ENCODE results near the gene FHIT. TPM values are rescaled to one million over a fixed set of nuclear protein-coding genes. Genes with fewer than 3 reads are reported as not detected.

Gene FHIT
- total RNA-seq, 1 experiment from 2014 or later: 20.1 TPM

DNA sequence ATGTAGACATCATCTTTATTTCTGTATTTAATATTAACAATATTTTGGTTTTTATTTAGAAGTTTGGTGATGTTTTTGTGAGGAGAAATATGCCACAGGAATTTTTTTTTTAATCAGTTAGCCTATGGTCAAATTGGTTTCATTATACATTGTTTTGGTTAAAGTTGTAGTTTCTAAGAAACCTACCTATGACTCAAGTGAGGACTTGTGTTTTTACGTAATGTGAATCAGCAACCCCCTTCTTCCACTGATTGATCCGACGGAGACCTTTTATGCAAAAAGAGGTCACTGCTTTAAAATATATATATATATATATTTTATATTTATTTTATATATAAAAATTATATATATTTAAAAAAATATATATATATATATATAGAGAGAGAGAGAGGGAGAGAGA lies 698.1 kb downstream of the FHIT start:
- H3K4me1 Mint-ChIP-seq (ENCODE audit: insufficient read depth, unreplicated experiment): peaks cover 10% of the 10 kb centered on the region
- intact Hi-C loops (cut with micrococcal nuclease): no loop called here
- no peaks in the 10 kb centered on the region for H3K27me3 Mint-ChIP-seq (ENCODE audit: insufficient read depth, unreplicated experiment)
- H3K36me3 Mint-ChIP-seq (ENCODE audit: insufficient read depth, unreplicated experiment): no peaks in the 10 kb centered on the region
- TF ChIP-seq, protein P1, sequence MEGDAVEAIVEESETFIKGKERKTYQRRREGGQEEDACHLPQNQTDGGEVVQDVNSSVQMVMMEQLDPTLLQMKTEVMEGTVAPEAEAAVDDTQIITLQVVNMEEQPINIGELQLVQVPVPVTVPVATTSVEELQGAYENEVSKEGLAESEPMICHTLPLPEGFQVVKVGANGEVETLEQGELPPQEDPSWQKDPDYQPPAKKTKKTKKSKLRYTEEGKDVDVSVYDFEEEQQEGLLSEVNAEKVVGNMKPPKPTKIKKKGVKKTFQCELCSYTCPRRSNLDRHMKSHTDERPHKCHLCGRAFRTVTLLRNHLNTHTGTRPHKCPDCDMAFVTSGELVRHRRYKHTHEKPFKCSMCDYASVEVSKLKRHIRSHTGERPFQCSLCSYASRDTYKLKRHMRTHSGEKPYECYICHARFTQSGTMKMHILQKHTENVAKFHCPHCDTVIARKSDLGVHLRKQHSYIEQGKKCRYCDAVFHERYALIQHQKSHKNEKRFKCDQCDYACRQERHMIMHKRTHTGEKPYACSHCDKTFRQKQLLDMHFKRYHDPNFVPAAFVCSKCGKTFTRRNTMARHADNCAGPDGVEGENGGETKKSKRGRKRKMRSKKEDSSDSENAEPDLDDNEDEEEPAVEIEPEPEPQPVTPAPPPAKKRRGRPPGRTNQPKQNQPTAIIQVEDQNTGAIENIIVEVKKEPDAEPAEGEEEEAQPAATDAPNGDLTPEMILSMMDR (IDR thresholded peaks at IDR 0.05; ENCODE audit: unreplicated experiment): no peak
- CTCF ChIA-PET: interaction anchor here (0.6 kb wide), 1 partner anchor 359 kb away, joined by 3 read pairs; no protein-coding TSS in a partner anchor
- BruUV-seq (replicated peaks): no TSS peak
- no peak overlapping the region for H3K4me3 Mint-ChIP-seq (ENCODE audit: unreplicated experiment)
- no peaks in the 10 kb centered on the region for H3K9me3 Mint-ChIP-seq (ENCODE audit: unreplicated experiment)
- no peak for DNase-seq (ENCODE audit: unreplicated experiment)
- POLR2A ChIA-PET: no interaction called here
- H3K27ac Mint-ChIP-seq (ENCODE audit: low read depth, unreplicated experiment): no peak overlapping the region

DNA sequence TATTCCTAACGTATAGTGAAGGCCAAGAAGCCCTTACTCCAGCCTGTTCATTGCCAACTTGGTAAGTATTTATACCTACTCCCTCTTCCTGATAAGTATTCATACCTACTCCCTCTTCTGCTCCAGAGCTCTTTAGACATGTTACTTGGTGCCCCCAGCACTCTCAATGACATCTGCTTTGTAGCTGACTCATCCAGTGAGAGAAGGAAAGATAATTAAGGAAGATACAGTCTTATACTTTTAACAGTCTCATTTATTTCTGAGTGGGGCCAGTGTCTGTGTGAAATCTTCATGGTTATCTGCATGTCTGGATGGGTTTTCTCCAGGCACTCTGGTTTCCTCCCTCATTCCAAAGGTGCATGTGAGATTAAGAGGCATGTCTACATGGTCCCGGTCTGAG lies 698.7 kb downstream of the FHIT start:
- DNase-seq (ENCODE audit: unreplicated experiment): no peak
- TF ChIP-seq, protein P1 (IDR thresholded peaks at IDR 0.05; ENCODE audit: unreplicated experiment): no peak
- intact Hi-C loops (cut with micrococcal nuclease): no loop called here
- Mint-ChIP-seq H3K36me3 (ENCODE audit: insufficient read depth, unreplicated experiment) (no peaks in the 10 kb centered on the region), H3K4me1 (ENCODE audit: insufficient read depth, unreplicated experiment) (peaks cover 10% of the 10 kb centered on the region), H3K9me3 (ENCODE audit: unreplicated experiment) (no peaks in the 10 kb centered on the region), H3K4me3 (ENCODE audit: unreplicated experiment) (no peak overlapping the region), H3K27ac (ENCODE audit: low read depth, unreplicated experiment) (no peak overlapping the region), H3K27me3 (ENCODE audit: insufficient read depth, unreplicated experiment) (no peaks in the 10 kb centered on the region)
- ChIA-PET CTCF (no interaction called here), POLR2A (no interaction called here)
- BruUV-seq (replicated peaks): no TSS peak

DNA sequence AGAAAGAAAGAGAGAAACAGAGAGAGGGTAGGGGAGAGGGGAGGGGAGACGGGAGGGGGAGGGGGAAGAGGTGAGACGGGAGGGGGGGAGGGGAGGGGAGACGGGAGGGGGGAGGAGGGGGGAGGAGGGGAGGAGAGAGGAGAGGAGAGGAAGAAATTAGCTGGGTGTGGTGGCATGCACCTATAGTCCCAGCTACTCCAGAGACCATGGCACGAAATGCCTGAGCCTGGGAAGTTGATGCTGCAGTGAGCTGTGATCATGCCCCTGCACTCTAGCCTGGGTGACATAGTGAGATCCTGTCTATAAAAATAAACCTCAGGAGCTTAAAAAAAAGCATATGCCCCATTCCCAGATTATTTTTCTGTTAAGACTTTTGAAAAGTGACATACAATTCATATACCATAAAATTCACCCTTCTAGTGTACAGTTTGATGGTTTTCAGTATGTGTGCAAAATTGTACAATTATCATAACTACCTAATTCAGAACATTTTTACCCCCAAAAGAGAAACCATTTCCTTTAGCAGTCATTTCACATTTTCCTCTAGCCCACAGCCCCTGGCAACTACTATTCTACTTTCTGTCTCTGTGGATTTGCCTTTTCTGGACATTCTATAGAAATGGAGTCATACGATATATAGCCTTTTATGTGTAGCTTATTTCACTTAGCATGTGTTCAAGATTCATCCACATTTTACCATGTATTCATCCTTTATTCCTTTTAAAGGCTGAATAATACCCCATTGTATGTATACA lies 699.6 kb downstream of the FHIT start:
- no TSS peak for BruUV-seq (replicated peaks)
- Mint-ChIP-seq H3K4me1 (ENCODE audit: insufficient read depth, unreplicated experiment) (peaks cover 10% of the 10 kb centered on the region), H3K27me3 (ENCODE audit: insufficient read depth, unreplicated experiment) (no peaks in the 10 kb centered on the region), H3K27ac (ENCODE audit: low read depth, unreplicated experiment) (no peak overlapping the region), H3K4me3 (ENCODE audit: unreplicated experiment) (no peak overlapping the region), H3K36me3 (ENCODE audit: insufficient read depth, unreplicated experiment) (no peaks in the 10 kb centered on the region), H3K9me3 (ENCODE audit: unreplicated experiment) (no peaks in the 10 kb centered on the region)
- ChIA-PET CTCF (interaction anchor here (0.6 kb wide), 1 partner anchor 49 kb away, joined by 3 read pairs; no protein-coding TSS in a partner anchor), POLR2A (no interaction called here)
- TF ChIP-seq, protein P1 (IDR thresholded peaks at IDR 0.05; ENCODE audit: unreplicated experiment): no peak
- intact Hi-C loops (cut with micrococcal nuclease): no loop called here
- no peak for DNase-seq (ENCODE audit: unreplicated experiment)

DNA sequence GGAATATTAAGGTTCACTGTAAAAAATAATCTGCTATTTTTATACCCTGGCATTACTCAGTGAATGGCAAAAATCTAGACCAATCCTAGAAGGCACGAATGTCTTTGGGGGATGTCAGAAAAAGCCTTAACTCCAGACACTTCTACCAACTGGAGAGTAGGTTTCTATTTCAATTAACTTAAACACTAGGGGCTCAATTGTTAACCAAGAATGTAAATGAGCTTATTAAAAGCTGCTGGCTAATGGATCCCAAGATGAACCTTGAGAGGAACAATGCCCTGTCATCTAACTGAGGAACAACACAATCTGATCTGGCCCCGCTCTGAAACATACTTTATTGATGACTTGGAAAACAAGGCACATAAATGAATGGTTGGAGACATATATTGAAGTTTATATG lies 701.4 kb downstream of the FHIT start:
- H3K4me3 Mint-ChIP-seq (ENCODE audit: unreplicated experiment): no peak overlapping the region
- H3K36me3 Mint-ChIP-seq (ENCODE audit: insufficient read depth, unreplicated experiment): no peaks in the 10 kb centered on the region
- BruUV-seq (replicated peaks): no TSS peak
- ChIA-PET CTCF (interaction anchor here (1.1 kb wide), 1 partner anchor 24 kb away, joined by 3 read pairs; no protein-coding TSS in a partner anchor), POLR2A (interaction anchor here (0.7 kb wide), 1 partner anchor 767 kb away, joined by 3 read pairs; no protein-coding TSS in a partner anchor)
- TF ChIP-seq, protein P1 (IDR thresholded peaks at IDR 0.05; ENCODE audit: unreplicated experiment): no peak
- no peak overlapping the region for H3K27ac Mint-ChIP-seq (ENCODE audit: low read depth, unreplicated experiment)
- H3K4me1 Mint-ChIP-seq (ENCODE audit: insufficient read depth, unreplicated experiment): no peaks in the 10 kb centered on the region
- intact Hi-C loops (cut with micrococcal nuclease): no loop called here
- DNase-seq (ENCODE audit: unreplicated experiment): no peak
- H3K27me3 Mint-ChIP-seq (ENCODE audit: insufficient read depth, unreplicated experiment): no peaks in the 10 kb centered on the region
- H3K9me3 Mint-ChIP-seq (ENCODE audit: unreplicated experiment): no peaks in the 10 kb centered on the region

Measured in MCF 10A (cell line).